GM10847 (cell line): Measurements from ENCODE around the gene HSPA9.
A peak's percentile ranks its signal among the peaks of the same experiment; 100 is the strongest.

Experiments
- POLR2A ChIP-seq: IDR thresholded peaks from 2 replicates; pipeline ENCODE4 v1.6.1; 2011; ENCODE audit not compliant: insufficient read length; ENCODE audit errors: extremely low read depth

The HSPA9 gene

DNA sequence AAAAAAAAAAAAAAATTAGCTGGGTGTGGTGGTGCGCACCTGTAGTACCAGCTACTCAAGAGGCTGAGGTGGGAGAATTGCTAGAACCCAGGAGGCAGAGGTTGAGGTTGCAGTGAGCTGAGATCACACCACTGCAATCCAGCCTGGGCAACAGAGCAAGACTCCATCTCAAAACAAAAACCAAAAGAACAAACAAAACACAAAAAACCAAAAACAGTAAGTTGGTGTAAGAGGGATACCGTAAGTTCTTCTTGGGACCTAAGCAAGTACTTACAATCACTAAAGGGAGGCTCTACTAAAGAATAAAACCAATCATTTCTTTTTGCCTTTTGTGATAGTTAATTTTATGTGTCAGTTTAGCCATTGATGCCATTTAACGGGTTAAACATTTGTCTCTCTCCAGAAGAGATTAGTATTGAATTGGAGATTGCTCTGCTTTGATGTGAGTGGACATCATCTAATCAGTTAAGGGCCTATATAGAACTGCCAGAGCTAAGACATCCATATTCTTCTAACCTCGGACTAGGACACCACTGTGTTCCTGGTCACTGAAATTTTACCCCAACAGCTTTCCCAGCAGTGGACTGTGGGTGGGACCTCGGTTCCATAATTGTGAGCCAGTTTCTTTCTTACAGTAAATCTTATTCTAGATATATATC is 21.6 kb downstream of the HSPA9 start:
- TF ChIP-seq POLR2A, result no peak

DNA sequence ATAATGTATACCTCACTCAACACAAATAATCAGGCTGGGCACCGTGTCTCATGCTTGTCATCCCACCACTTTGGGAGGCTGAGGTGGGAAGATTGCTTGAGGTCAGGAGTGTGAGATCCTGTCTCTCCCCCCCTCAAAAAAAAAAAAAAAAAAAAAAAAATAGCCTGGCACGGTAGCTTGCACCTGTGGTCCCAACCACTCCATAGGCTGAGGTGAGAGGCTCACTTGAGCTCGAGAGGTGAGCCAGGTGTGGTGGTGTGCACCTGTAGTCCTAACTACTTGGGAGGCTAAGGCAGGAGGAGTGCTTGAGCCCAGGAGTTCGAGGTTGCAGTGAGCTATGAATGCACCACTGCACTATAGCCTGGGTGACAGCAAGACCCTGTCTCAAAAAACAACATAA is 22.5 kb downstream of the HSPA9 start:
- TF ChIP-seq POLR2A, result no peak

DNA sequence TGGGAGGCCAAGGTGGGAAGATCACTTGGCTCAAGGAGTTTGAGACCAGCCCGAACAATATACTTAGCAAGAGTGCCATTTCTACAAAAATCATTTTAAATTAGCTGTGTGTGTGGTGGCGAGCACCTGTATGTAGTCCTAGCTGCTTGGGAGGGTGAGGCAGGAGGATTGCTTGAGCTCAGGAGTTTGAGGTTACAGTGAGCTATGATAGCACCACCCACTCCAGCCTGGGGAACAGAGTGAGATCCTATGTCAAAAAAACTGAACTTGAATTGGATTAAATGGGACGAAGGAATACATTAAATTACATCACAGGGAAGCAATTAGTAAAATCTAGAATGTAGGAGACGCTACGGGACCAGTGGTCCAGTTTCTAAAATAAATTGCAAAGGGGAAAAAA is 25.8 kb downstream of the HSPA9 start:
- TF ChIP-seq POLR2A, result no peak

DNA sequence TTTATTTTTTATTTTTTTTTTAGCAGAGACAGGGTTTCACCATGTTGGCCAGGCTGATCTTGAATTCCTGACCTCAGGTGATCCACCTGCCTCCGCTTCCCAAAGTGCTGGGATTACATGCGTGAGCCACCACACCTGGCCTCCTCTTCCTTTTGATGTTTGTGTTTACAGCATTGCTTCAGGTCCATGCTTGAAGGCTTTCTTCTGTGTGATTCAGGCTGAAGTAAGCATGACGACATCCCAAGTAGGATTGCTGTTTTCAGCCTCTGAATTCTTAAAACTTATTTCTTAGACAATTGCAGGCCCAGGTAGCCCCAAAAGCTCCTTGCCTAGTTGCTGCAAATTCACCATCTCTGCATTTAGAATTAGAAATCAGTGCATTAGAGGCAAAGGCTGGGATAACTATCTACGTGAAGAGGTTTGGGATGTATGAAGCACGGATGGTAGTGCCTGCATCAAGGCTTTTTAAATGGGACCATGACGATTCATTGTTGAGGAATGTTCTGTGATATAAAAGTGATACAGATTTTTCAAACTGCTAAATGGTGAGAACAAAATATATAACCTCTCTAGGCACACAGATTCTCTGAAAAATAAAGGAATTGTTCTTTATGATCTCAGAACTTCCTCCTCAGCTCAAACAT is 29.2 kb downstream of the HSPA9 start:
- TF ChIP-seq POLR2A, result no peak

DNA sequence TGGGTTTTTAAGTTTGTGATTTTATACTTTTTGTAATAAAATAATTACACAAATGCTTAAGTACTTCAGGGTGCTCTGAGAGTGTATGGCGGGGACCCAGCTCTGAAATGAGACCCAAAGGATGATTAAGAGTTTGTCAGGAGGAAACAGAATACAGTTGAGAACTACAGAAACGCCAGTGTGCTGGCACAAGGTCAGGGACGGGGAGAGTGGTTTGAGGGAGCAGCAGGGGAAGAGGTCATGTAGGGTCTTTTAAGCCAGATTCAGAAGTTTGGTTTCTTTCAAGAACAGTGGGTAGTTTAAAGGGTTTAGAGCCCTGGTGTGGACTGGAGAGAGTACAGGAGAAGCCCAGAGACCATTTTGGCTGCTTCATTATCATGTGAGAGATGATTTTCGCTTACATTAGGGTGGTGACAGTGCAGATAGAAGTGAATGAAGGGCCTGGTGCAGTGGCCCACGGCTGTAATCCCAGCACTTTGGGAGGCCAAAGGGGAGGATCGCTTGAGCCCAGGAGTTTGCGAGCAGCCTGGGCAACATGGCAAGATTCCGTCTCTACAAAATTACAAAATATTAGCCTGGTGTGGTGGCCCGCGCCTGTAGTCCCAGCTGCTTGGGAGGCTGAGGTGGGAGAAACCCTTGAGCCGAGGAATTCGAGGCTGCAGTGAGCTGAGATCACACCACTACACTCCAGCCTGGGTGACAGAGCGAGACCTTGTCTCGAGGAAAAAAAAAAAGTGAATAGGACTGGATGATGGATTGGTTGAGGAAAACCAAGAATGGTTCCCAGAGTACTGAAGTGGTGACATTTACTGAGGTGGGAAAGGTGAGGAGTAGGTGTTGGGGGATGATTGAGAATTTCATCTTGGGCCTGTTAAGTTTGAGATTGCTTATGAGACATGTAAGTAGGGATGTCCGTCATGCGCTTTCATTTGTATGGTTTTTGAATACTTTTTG is 30.7 kb downstream of the HSPA9 start:
- TF ChIP-seq POLR2A, result no peak

DNA sequence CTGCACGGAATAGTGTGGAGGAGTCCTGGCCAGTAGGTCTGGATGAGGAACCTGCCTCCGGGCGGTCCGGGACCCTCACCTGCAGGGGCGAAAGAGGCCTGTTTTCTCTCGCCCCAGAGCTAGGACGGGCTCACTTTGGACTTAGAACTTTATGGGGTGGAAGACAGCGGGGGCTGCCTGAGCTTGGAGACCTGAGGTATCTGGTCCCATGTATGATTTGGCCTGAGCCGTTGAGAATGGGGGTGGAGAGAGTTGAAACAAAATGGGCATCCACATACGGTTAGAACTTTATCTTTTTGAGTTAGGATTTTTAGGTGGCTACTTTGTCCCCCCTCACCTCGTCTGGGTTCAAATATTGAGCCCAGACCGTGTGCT is 31.5 kb downstream of the HSPA9 start:
- TF ChIP-seq POLR2A, result no peak

DNA sequence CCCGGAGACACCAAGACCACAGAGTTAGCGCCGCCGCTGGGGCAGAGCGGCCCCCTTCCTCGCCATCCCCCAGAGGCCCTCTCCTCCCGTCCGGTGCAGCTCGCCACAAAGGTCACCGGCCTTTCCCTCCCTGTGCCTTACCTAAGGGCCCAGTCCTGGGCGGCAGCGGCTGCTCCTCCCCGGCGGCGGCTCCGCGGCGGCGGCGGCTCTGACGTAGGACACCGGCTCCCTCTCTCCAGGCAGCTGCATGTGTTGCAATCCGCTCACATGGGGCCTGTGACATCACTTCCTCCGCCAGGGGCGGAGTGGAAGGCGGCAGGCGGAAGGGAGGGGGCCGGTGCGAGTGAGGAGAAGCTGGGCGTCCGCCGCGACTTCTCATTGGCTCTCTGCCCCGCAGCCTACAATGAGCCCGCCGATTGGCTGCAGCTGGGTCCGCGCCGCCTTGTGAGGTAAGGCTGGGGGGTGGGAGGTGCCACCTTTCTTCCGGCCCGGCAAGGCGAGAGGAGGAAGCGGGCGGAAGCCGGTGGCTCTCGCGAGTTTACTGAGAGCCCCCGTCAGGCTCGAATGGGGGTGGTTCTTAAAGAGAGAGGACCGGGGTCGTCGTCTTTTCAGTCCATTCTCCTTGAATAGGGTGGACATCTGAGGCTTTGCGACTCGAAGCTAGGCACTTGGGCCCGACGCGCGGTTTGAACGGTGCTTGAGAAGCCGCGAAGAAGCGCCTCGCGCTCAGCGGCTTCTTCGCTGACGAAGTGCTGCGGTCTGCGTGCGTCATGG is 32.1 kb downstream of the HSPA9 start, which contains the start of gene ETF1:
Gene ETF1, minus strand, starts transcription at position 281 of the 774 bp plus-strand sequence. CDS start 318 bp downstream, outside the sequence.
- TF ChIP-seq POLR2A, result peak; percentile 64

DNA sequence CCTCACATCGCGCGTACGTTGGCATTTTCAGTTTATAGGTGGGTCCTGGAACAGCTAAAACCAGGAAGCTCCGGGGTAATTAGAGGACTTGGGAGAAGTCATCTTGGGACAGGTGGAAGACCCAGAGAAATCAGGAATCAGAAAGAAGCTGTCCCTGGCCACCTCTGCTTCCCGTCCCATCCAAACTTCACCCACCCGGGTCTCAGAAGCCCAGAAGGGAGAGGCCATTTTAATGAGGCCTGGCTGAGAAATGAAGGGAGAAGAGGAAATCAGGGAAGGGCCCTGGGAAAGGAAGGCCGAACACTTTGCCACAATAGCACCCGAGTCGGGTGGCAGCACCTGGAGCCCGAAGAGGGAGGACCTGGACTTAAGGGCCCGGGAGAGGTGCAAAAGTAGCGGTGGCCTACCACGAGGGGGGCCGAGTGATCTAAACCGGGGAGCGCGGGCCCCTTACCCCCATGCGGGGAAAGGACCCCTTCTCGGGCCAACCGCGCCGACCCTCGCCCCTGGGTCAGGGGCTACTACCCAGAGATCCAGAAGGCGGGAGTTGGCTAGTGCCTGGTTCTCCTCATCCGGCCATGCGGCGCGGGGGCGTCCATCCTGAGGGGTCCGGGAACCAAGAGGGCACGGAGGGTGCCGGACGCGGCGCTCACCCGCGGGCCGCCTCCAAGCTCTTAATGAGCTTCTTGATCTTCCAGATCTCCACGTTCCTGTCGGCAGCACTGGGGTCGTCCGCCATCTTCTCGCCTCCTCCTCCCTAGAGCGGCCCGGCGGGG is 32.8 kb downstream of the HSPA9 start:
- TF ChIP-seq POLR2A, result no peak

DNA sequence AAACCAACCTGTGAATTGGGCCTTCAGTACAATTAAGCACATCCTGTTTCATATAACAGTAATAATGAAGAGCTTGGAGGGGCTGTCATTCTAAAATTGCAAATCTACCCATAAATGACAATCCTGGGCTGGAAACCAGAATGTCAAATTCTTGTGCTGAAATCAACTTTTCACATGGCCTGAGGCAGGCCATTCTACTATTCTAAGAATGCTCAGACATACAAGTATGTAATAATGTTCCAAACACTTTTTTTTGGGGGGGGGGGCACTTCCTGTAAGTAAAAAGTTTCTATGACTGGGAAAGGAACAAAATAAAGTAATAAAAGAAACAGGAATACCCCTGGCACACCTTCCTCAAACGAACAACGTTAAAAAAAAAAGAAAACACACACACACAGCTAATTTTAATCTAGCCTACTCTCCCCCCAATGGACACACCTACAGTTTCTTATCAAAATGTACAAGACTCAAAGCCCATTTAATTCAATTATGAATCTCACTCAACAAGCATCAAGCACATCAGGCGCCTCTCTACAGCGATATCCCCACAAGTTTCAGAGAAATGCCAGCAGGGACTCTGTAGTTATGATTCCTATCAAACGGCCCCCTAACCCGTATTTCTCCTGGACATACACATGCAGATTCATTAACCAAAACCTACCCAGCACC is 33.6 kb downstream of the HSPA9 start:
- TF ChIP-seq POLR2A, result no peak

DNA sequence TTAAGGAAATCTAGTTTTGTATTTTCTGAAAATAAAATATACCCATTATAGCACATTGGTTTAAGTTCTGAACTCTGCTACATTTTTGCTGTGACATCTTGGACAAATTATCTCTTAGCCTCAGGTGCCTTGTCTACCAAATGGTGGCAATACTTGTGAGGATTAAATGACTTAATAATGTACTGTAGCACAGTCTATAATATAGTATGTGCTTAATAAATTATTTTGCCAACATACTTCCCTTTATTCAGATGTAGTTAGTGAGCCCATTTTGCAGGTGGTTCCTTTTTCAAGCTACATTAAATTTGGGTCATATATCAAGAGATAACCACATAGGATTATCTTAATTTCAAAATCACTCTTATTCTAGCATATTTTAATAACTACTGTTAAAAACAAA is 35.4 kb downstream of the HSPA9 start:
- TF ChIP-seq POLR2A, result no peak

DNA sequence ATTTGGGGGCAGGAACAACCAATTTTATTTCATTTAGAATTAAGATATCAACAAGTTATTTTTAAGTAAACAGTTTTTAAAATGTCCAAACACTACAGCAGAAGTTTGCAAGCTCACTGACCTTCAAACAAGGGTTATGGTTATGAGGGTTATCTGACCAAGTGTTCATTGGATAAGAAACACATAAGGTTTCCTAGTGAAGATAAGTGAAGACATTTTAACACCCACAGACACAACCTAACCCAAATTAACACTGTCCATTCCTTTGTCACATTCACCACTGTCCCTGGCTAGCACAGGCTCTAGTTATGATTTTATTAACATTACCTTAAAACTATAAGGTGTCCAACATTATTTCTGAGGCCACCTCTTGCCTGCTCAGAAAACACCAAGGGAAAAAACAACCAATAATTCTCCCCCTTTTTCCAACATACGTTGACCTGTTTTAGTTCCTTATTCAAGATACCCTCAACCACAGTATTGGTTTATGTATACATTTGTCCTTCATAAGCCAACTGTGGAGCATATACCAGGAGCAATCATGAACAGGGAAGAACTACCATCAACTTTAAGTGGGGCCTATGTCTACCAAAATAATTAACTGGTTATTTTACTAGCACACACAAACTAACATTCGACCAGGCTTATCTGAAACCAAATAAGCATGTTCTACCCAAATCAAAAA is 36.1 kb downstream of the HSPA9 start:
- TF ChIP-seq POLR2A, result no peak

DNA sequence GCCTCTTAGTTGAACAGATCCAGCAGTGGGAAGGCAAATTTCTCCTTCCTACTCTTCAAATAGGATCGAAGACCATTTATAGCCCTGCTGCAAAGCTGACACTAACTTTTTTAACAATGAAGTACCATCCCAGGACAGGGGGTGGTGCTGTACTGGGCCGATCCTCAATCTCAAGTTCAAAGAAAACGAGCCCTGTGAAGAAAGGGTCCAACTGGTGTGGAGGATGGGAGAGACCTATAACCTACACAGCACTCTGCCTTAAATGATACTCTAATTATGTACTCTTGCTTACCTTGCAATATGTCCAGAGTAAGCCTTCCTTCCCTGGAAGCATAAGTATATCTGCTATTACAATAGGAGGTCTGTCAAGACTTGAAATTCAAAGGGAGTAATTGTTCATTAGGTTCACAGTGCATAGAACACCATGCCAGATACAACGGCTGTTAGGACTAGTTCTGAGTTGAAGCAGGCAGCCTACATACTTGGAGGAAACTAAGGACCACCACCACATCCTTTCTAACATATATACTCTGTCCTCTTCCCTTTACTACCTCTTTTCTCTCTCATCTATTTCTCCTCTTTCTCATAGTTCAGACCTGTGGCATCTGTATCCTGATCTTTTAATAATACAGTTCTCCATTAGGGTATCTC is 38.4 kb downstream of the HSPA9 start:
- TF ChIP-seq POLR2A, result no peak

DNA sequence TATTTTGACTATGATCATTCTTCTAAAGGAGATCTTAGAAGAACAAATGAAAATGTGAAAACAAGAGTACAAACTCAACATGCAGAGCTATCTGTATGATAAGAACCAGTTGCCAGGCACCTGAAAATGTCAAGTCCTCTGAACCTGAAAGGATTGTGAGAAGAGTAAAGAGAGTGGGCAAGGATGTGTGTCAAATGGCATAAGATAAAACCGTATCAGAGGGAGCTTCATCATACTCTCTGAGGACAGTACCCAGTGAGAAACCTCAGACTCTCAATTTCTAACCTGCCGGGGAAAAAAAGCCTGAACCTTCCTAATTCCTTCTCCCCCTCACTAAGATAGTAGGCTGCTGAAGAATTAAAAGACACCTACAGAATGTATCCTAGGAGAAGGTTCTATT is 39.0 kb downstream of the HSPA9 start:
- TF ChIP-seq POLR2A, result no peak
